OCI-LY1 (cell line): ENCODE data around the gene DUSP7.

Experiments
- H2AFZ ChIP-seq: fragments of 200-600 bp; sonication (generic), shearing (Covaris generic); 2 replicates; pipeline ENCODE4 v1.6.0; 2014; ENCODE audit warnings: antibody characterized with exemption, mild to moderate bottlenecking, low read length
- H3F3A ChIP-seq: fragments of 200-600 bp; sonication (generic), shearing (Covaris generic); 2 replicates; pipeline ENCODE4 v1.6.0; 2014; ENCODE audit warnings: mild to moderate bottlenecking, antibody characterized with exemption, low read length, moderate library complexity; ENCODE audit not compliant: insufficient read depth
- H3K27ac ChIP-seq: fragments of 200-600 bp; sonication (generic); 2 replicates; pipeline ENCODE4 v1.5.1; 2014; ENCODE audit warnings: low read length, mixed run types, mild to moderate bottlenecking, low read depth; ENCODE audit not compliant: poor library complexity, severe bottlenecking
- H3K27me3 ChIP-seq: fragments of 200-600 bp; sonication (generic); 2 replicates; pipeline ENCODE4 v1.6.0; 2014; ENCODE audit warnings: antibody characterized with exemption, mild to moderate bottlenecking, low read length, moderate library complexity; ENCODE audit not compliant: insufficient read depth
- H3K36me3 ChIP-seq: fragments of 200-600 bp; sonication (generic); 2 replicates; pipeline ENCODE4 v1.6.1; 2014; ENCODE audit warnings: mild to moderate bottlenecking, antibody characterized with exemption, low read length, moderate library complexity, mixed read lengths; ENCODE audit not compliant: insufficient read depth
- H3K4me1 ChIP-seq: fragments of 200-600 bp; sonication (generic); 2 replicates; pipeline ENCODE4 v1.5.1; 2014; ENCODE audit warnings: mild to moderate bottlenecking, low read length, moderate library complexity; ENCODE audit not compliant: insufficient read depth, severe bottlenecking
- H3K4me2 ChIP-seq: fragments of 200-600 bp; sonication (generic), shearing (Covaris generic); 2 replicates; pipeline ENCODE4 v1.6.1; 2014; ENCODE audit warnings: low read length
- H3K4me3 ChIP-seq: fragments of 200-600 bp; sonication (generic); 2 replicates; pipeline ENCODE4 v1.5.1; 2014; ENCODE audit warnings: low read length, low read depth, mild to moderate bottlenecking, mixed read lengths; ENCODE audit not compliant: poor library complexity, severe bottlenecking
- H3K79me2 ChIP-seq: fragments of 200-600 bp; shearing (Covaris generic); 2 replicates; pipeline ENCODE4 v1.6.1; 2016; ENCODE audit warnings: mixed run types, low read length, mixed read lengths; ENCODE audit not compliant: insufficient read depth
- H3K9ac ChIP-seq: fragments of 200-600 bp; sonication (generic), shearing (Covaris generic); 2 replicates; pipeline ENCODE4 v1.6.1; 2014; ENCODE audit warnings: mild to moderate bottlenecking, low read length, mixed read lengths
- H3K9me2 ChIP-seq: fragments of 200-600 bp; sonication (generic), shearing (Covaris generic); 2 replicates; pipeline ENCODE4 v1.6.1; 2014; ENCODE audit warnings: low read depth, mild to moderate bottlenecking, low read length, mixed read lengths
- H3K9me3 ChIP-seq: fragments of 200-600 bp; shearing (Covaris generic); 2 replicates; pipeline ENCODE4 v1.6.1; 2014; ENCODE audit warnings: low read length, mixed read lengths
- H4K20me1 ChIP-seq: fragments of 200-600 bp; sonication (generic), shearing (Covaris generic); 2 replicates; pipeline ENCODE4 v1.6.0; 2016; ENCODE audit warnings: mild to moderate bottlenecking, low read length; ENCODE audit not compliant: insufficient read depth
- CTCF ChIP-seq: fragments of 200-600 bp; sonication (generic), shearing (Covaris generic); IDR thresholded peaks from 2 replicates; pipeline ENCODE4 v1.5.1; 2017; ENCODE audit warnings: mild to moderate bottlenecking, antibody characterized with exemption, low read length, moderate library complexity, mixed read lengths
- EZH2 ChIP-seq: fragments of 200-600 bp; sonication (generic), shearing (Covaris generic); IDR thresholded peaks from 2 replicates; pipeline ENCODE4 v1.8.0; 2017; ENCODE audit warnings: borderline replicate concordance, mixed run types, mild to moderate bottlenecking, antibody characterized with exemption, low read length, moderate library complexity, mixed read lengths

Gene DUSP7

GRCh38 chr3:52099001-52099401 is 42.6 kb upstream of the DUSP7 start:
- Histone ChIP-seq H3K4me1 (no peaks in the 10 kb centered on the region), H3K36me3 (peaks cover 30% of the 10 kb centered on the region), H3F3A (no peaks in the 10 kb centered on the region), H3K4me3 (no peak overlapping the region), H2AFZ (no peak overlapping the region), H3K79me2 (no peaks in the 10 kb centered on the region), H3K9ac (no peak overlapping the region), H3K9me3 (peaks cover 17% of the 10 kb centered on the region), H3K27ac (no peak overlapping the region), H3K9me2 (no peaks in the 10 kb centered on the region), H4K20me1 (no peaks in the 10 kb centered on the region), H3K27me3 (no peaks in the 10 kb centered on the region), H3K4me2 (no peak overlapping the region)
- TF ChIP-seq EZH2: no peak
- TF ChIP-seq CTCF: no peak

DNA sequence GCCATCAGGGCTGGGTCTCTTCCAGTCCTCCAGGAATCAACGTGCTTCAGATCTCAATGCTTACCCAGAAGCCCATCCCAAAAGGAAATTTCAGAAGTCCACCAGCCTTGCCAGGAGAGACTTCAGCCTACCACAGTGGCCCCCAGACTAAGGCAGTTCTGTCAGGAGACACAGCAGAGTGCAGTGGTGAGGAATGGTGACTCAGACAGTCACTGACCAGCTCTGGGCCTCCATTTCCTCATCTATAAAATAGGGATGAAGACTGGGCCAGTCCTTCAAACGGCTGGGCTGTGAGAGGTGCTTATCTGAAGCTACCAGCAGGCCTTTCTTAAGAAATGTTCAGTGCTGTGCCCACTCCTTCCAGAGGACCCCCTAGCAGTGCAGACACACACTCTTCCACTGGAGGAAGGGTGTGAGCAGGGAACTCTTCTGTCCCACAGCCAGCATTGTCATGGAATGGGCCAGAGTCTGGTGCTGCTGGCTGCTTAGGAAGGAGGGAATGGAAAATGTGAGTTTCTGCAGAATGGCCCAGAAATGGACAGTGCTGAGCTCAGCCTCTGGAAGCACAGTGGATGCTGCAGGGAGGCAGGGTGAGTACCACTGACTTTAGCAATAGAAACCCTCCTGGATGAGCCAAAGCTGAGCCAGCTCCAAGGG is 41.6 kb upstream of the DUSP7 start:
- H3K9ac ChIP-seq: no peak overlapping the region
- H3K27me3 ChIP-seq: no peaks in the 10 kb centered on the region
- H3F3A ChIP-seq: no peaks in the 10 kb centered on the region
- H3K4me3 ChIP-seq: no peak overlapping the region
- no peak overlapping the region for H2AFZ ChIP-seq
- no peaks in the 10 kb centered on the region for H3K4me1 ChIP-seq
- TF ChIP-seq CTCF (no peak), EZH2 (no peak)
- peaks cover 17% of the 10 kb centered on the region for H3K9me3 ChIP-seq
- no peaks in the 10 kb centered on the region for H3K79me2 ChIP-seq
- H3K9me2 ChIP-seq: no peaks in the 10 kb centered on the region
- peaks cover 28% of the 10 kb centered on the region for H3K36me3 ChIP-seq
- H3K4me2 ChIP-seq: no peak overlapping the region
- H3K27ac ChIP-seq: no peak overlapping the region
- no peaks in the 10 kb centered on the region for H4K20me1 ChIP-seq

- no peaks in the 10 kb centered on the region for H3K27me3 ChIP-seq
- no peak for TF ChIP-seq EZH2
- TF ChIP-seq CTCF: no peak
- no peaks in the 10 kb centered on the region for H3K79me2 ChIP-seq
- H3K36me3 ChIP-seq: peaks cover 20% of the 10 kb centered on the region
- H3F3A ChIP-seq: no peaks in the 10 kb centered on the region
- H4K20me1 ChIP-seq: no peaks in the 10 kb centered on the region
- H2AFZ ChIP-seq: no peak overlapping the region
- H3K4me2 ChIP-seq: no peak overlapping the region
- H3K9me2 ChIP-seq: no peaks in the 10 kb centered on the region
- H3K27ac ChIP-seq: no peak overlapping the region
- no peak overlapping the region for H3K9ac ChIP-seq
- H3K4me1 ChIP-seq: no peaks in the 10 kb centered on the region
- no peak overlapping the region for H3K4me3 ChIP-seq
- peaks cover 4% of the 10 kb centered on the region for H3K9me3 ChIP-seq
Measured at GRCh38 chr3:52095990-52096775, 39.8 kb upstream of the DUSP7 start.
